Measurements from ENCODE around the gene RGS6. TPM values are rescaled to one million over a fixed set of nuclear protein-coding genes. Genes with fewer than 3 reads are reported as not detected.
"Not testable (repeated sequence)": the region's sequence is repeated elsewhere in the genome, so short reads cannot be mapped to it uniquely, and the experiment has no call there.

RGS6 gene
- total RNA-seq, 1 donor from 2014 or later, result 2.0 TPM

GRCh38 chr14:71913342-71913741, 18.9 kb upstream of the RGS6 start:
- H3K4me3 Mint-ChIP-seq, result no peak overlapping the region
- H3K27me3 Mint-ChIP-seq (ENCODE audit: low read depth), result peaks cover 45% of the 10 kb centered on the region
- no peaks in the 10 kb centered on the region for H3K36me3 Mint-ChIP-seq
- no peaks in the 10 kb centered on the region for H3K9me3 Mint-ChIP-seq
- TF ChIP-seq CTCF (IDR thresholded peaks at IDR 0.05; ENCODE audit: unreplicated experiment), result no peak
- peaks cover 3% of the 10 kb centered on the region for H3K4me1 Mint-ChIP-seq
- H3K27ac Mint-ChIP-seq, result no peak overlapping the region
- no peak for DNase-seq (ENCODE audit: low spot score in 2 of 2, unreplicated experiment in 2 of 2)

- H3K36me3 Mint-ChIP-seq, result no peaks in the 10 kb centered on the region
- DNase-seq (ENCODE audit: low spot score in 2 of 2, unreplicated experiment in 2 of 2), result no peak
- TF ChIP-seq CTCF (IDR thresholded peaks at IDR 0.05; ENCODE audit: unreplicated experiment), result no peak
- H3K4me1 Mint-ChIP-seq, result no peaks in the 10 kb centered on the region
- peaks cover 21% of the 10 kb centered on the region for H3K27me3 Mint-ChIP-seq (ENCODE audit: low read depth)
- no peak overlapping the region for H3K27ac Mint-ChIP-seq
- no peaks in the 10 kb centered on the region for H3K9me3 Mint-ChIP-seq
- no peak overlapping the region for H3K4me3 Mint-ChIP-seq
Measured at GRCh38 chr14:71918955-71919354, 13.3 kb upstream of the RGS6 start.

GRCh38 chr14:71923513-71923912, 8.7 kb upstream of the RGS6 start:
- H3K4me3 Mint-ChIP-seq, result no peak overlapping the region
- peaks cover 29% of the 10 kb centered on the region for H3K27me3 Mint-ChIP-seq (ENCODE audit: low read depth)
- TF ChIP-seq CTCF (IDR thresholded peaks at IDR 0.05; ENCODE audit: unreplicated experiment), result no peak
- no peaks in the 10 kb centered on the region for H3K4me1 Mint-ChIP-seq
- DNase-seq (ENCODE audit: low spot score in 2 of 2, unreplicated experiment in 2 of 2), result no peak
- H3K27ac Mint-ChIP-seq, result no peak overlapping the region
- peaks cover 4% of the 10 kb centered on the region for H3K9me3 Mint-ChIP-seq
- no peaks in the 10 kb centered on the region for H3K36me3 Mint-ChIP-seq

- TF ChIP-seq CTCF (IDR thresholded peaks at IDR 0.05; ENCODE audit: unreplicated experiment), result no peak
- Mint-ChIP-seq H3K27me3 (ENCODE audit: low read depth) (peaks cover 76% of the 10 kb centered on the region), H3K4me1 (peaks cover 11% of the 10 kb centered on the region), H3K4me3 (peak overlapping the region; percentile 20), H3K36me3 (no peaks in the 10 kb centered on the region), H3K27ac (no peak overlapping the region), H3K9me3 (peaks cover 7% of the 10 kb centered on the region)
- peak in 1 of 2 experiments; percentile 43 for DNase-seq (ENCODE audit: low spot score in 2 of 2, unreplicated experiment in 2 of 2)
Measured at GRCh38 chr14:71931492-71932228, 569 bp upstream of the RGS6 start.

GRCh38 chr14:71933001-71933587, 865 bp downstream of the RGS6 start:
- no peak overlapping the region for H3K27ac Mint-ChIP-seq
- H3K27me3 Mint-ChIP-seq (ENCODE audit: low read depth), result peaks cover 85% of the 10 kb centered on the region
- H3K4me1 Mint-ChIP-seq, result peaks cover 11% of the 10 kb centered on the region
- H3K36me3 Mint-ChIP-seq, result no peaks in the 10 kb centered on the region
- no peak for TF ChIP-seq CTCF (IDR thresholded peaks at IDR 0.05; ENCODE audit: unreplicated experiment)
- peak overlapping the region; percentile 61 for H3K4me3 Mint-ChIP-seq
- no peak for DNase-seq (ENCODE audit: low spot score in 2 of 2, unreplicated experiment in 2 of 2)
- H3K9me3 Mint-ChIP-seq, result peaks cover 7% of the 10 kb centered on the region

GRCh38 chr14:71938273-71938672, 6.0 kb downstream of the RGS6 start:
- H3K36me3 Mint-ChIP-seq; H3K9me3 Mint-ChIP-seq; H3K4me3 Mint-ChIP-seq; H3K27ac Mint-ChIP-seq; H3K4me1 Mint-ChIP-seq; DNase-seq (ENCODE audit: low spot score in 2 of 2, unreplicated experiment in 2 of 2): not testable (repeated sequence)
- H3K27me3 Mint-ChIP-seq (ENCODE audit: low read depth), result peaks cover 48% of the 10 kb centered on the region

- H3K4me1 Mint-ChIP-seq; H3K4me3 Mint-ChIP-seq; H3K36me3 Mint-ChIP-seq; DNase-seq (ENCODE audit: low spot score in 2 of 2, unreplicated experiment in 2 of 2); H3K9me3 Mint-ChIP-seq; H3K27ac Mint-ChIP-seq: not testable (repeated sequence)
- H3K27me3 Mint-ChIP-seq (ENCODE audit: low read depth), result peaks cover 44% of the 10 kb centered on the region
Measured at GRCh38 chr14:71939344-71939743, 7.1 kb downstream of the RGS6 start.

- not testable (repeated sequence) for H3K36me3 Mint-ChIP-seq; H3K4me3 Mint-ChIP-seq; H3K9me3 Mint-ChIP-seq; H3K27ac Mint-ChIP-seq; H3K4me1 Mint-ChIP-seq; DNase-seq (ENCODE audit: low spot score in 2 of 2, unreplicated experiment in 2 of 2)
- H3K27me3 Mint-ChIP-seq (ENCODE audit: low read depth), result peaks cover 34% of the 10 kb centered on the region
Measured at GRCh38 chr14:71940500-71940899, 8.3 kb downstream of the RGS6 start.

GRCh38 chr14:71941616-71942015, 9.4 kb downstream of the RGS6 start:
- H3K27me3 Mint-ChIP-seq (ENCODE audit: low read depth), result peaks cover 28% of the 10 kb centered on the region
- DNase-seq (ENCODE audit: low spot score in 2 of 2, unreplicated experiment in 2 of 2); H3K36me3 Mint-ChIP-seq; H3K4me1 Mint-ChIP-seq; H3K9me3 Mint-ChIP-seq; H3K4me3 Mint-ChIP-seq; H3K27ac Mint-ChIP-seq: not testable (repeated sequence)
